PC-9 (cell line): ENCODE data around the gene CD28.

Source experiments
- CTCF ChIP-seq: fragments of 200-600 bp; sonication (generic); conservative IDR thresholded peaks from 2 replicates; pipeline ENCODE4 v1.6.1; 2017; ENCODE audit warnings: mixed run types, antibody characterized with exemption, mild to moderate bottlenecking, moderate library complexity
- EZH2 ChIP-seq: fragments of 200-600 bp; sonication (generic); IDR thresholded peaks from 2 replicates; pipeline ENCODE4 v1.8.0; 2017; ENCODE audit warnings: antibody characterized with exemption, low read depth

GRCh38 chr2:203743441-203743981 is 37.1 kb downstream of the CD28 start:
- TF ChIP-seq CTCF (no peak), EZH2 (no peak)
